Right kidney (tissue), 1 donor: ENCODE data around the gene GHRL.

Experiments used
- DNase-seq: peaks from one replicate; pipeline ENCODE4 v3.0.0-alpha.2; 2016

GHRL gene

DNA sequence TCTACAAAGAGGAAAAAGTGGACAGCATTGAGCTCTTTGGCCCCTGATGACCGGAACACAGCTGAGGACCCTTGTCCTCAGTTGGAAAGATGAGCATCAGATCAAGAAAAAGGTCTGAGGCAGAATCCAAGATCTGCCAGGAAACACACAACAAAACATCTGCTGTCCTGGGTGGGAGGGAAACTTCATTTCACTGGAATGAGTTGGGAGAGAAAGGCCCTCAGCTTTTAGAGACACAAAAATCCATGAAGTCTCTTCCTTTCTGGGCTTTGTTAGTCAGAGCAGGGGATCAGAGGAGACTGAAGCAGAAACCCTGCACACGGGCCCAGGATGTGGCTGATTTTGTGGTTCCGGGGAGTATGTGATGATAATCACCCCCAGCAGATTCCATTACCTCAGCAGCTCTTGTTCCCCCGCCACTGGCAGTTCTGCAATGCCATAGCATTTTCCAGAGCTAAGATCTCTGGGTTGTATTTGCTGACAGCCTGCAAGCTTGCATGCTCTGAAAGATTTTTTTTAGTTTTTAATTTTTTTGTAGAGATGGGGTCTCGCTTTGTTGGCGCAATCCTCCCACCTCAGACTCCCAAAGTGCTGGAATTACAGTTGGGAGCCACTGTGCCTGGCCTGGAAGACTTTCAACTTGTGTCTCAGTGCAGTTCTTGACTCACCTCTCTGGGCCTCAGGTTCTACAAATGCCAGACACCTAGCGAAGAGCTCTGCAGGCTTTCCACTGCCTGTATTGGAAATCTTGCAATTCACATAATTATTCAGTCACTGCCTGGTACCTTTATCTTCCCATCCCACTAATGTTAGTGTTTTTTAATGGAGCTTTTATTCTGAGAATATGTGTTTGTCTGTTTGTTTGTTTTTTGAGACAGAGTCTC lies 50.3 kb downstream of the GHRL start:
- no peak for DNase-seq

DNA sequence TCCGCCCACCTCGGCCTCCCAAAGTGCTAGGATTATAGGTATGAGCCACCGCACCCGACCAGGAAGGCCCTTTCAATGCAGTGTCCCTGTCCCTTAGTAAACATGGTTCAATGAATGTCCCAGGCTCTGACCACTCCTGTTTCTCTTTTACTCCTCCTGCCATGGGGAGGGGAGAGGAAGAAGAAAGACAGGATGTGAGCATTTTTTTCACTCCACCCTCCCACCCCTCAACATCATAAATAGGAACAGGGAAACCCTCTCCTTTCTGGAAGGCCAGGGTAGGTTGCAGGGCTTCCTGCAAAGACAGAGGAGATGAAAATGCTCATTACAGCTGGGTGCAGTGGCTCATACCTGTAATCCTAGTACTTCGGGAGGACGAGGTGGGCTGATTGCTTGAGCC lies 51.9 kb downstream of the GHRL start:
- DNase-seq, result no peak

DNA sequence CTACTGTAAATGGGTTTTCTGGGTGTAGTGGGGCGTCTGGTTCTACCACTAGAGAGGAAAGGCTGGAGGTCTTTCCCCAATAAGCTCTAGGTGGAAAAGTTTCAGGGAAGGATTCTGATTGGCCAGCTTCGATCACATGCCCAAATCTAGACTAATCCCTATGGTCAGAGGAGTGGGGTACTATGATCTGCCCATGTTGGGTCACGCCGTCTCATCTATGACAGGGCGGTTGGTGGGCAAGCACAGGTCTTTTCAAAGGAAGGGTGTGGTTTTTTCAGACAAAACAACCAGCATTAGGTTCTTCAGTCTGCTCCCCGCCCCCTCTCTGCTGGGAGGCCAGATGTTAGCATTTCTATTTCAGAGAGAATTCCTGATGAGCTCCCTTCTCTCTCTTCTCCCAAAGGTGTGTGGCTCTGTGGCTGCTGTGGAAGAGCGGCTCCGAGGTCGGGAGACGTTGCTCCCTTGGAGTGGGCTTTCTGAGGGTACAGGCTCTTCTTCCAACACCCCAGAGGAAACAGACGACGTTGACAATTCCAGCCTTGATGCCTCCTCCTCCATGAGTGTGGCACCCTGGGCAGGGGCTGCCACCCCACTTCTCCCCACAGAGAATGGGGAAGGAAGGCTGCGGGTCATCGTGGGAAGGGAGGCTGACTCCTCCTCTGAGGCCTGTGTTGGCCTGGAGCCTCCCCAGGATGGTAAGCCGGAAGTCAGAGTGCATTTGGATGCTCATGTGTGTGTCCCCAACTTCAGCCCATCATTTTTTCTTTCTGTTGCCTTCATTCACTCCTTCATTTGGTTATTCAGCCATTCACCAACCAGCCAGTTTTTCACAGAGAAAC lies 54.2 kb downstream of the GHRL start:
- DNase-seq, result no peak
